Aorta (tissue), 5 donors: ENCODE measurements around the gene NTSR1. TPM values are rescaled to one million over a fixed set of nuclear protein-coding genes. Genes with fewer than 3 reads are reported as not detected.

Source experiments
- ATAC-seq: fragments of 200-7000 bp; cut with Tn5 transposase; one replicate; pipeline ENCODE4 v1.9.1; 2022; ENCODE audit warnings: moderate library complexity; ENCODE audit not compliant: low FRiP score
- DNase-seq, 2 donors: peaks; one replicate each; pipeline ENCODE4 v3.0.0-alpha.2; 2020
- H3K27ac ChIP-seq, 2 donors: one replicate each; pipeline ENCODE4 v1.5.1; 2013; ENCODE audit warnings: low read length in 2 of 2, mild to moderate bottlenecking in 2 of 2, moderate library complexity in 2 of 2, control low read depth in 1 of 2, inconsistent platforms in 1 of 2, low read depth in 1 of 2
- H3K27me3 ChIP-seq, 2 donors: one replicate each; pipeline ENCODE4 v1.6.1; 2013; ENCODE audit warnings: control low read depth in 1 of 2, low read length in 1 of 2, mild to moderate bottlenecking in 1 of 2, moderate library complexity in 1 of 2; ENCODE audit not compliant: insufficient read depth in 2 of 2, control insufficient read depth in 1 of 2
- H3K36me3 ChIP-seq, 2 donors: one replicate each; pipeline ENCODE4 v1.6.1; 2013; ENCODE audit warnings: control low read depth in 1 of 2, low read length in 1 of 2, mild to moderate bottlenecking in 1 of 2; ENCODE audit not compliant: insufficient read depth in 2 of 2, control insufficient read depth in 1 of 2
- H3K4me1 ChIP-seq, 2 donors: one replicate each; pipeline ENCODE4 v1.6.1; 2013; ENCODE audit warnings: low read length in 2 of 2, control low read depth in 1 of 2, mild to moderate bottlenecking in 1 of 2, moderate library complexity in 1 of 2; ENCODE audit not compliant: insufficient read depth in 2 of 2, control insufficient read depth in 1 of 2
- H3K4me3 ChIP-seq, 2 donors: one replicate each; pipeline ENCODE4 v1.5.1; 2013; ENCODE audit warnings: low read length in 2 of 2, control low read depth in 1 of 2, mild to moderate bottlenecking in 1 of 2
- H3K9me3 ChIP-seq: one replicate; pipeline ENCODE4 v1.6.1; 2013; ENCODE audit warnings: mild to moderate bottlenecking, low read length; ENCODE audit not compliant: control insufficient read depth
- WGBS, 2 donors: extraction: QIAGEN DNeasy Blood & Tissue Kit; methylation state at CpG; one replicate each; pipeline ENCODE4 v1.1.7; 2013; 5-methylcytosine and 5-hydroxymethylcytosine counted together
- intact Hi-C, 2 donors: fragments of 100-400 bp; cut with DNase I; formaldehyde crosslinking; loops; one replicate each; pipeline versions ENCODE4 v1.14.2 to v1.15.0; 2022
- polyA plus RNA-seq, 2 donors: library from polyadenylated mRNA; stranded (reverse); fragments of 200-250 nt; gene quantifications; one replicate each; pipeline ENCODE4 v1.2.3, GENCODE V29; 2013
- total RNA-seq, 2 donors: library from RNA; stranded (reverse); fragmentation: NEBNext Ultra II Directional; extraction: Animal tissue kit (Norgen Biotek cat#: 25700); gene quantifications; one replicate each; pipeline ENCODE4 v1.2.1, GENCODE V29; 2021
- donor health status: healthy with polysubstance abuse.
- donor health status: Bipolar disorder and iron deficiency.
- donor health status: DM: no; HTN: no; CAD: no.
- donor health status: DM: no; HTN: no; CAD: no.
- donor health status: DM: yes; HTN: yes; CAD: no.

The NTSR1 gene
- total and polyA plus RNA-seq, 4 donors, result not detected

- intact Hi-C loops, result no loop called here
- Histone ChIP-seq H3K9me3 (no peaks in the 10 kb centered on the region), H3K4me1 (no peaks in the 10 kb centered on the region), H3K4me3 (no peak overlapping the region), H3K36me3 (peaks cover 0 to 11% of the 10 kb centered on the region in 2 donors), H3K27me3 (no peaks in the 10 kb centered on the region), H3K27ac (no peak overlapping the region)
- ATAC-seq (no peak), DNase-seq (no peak)
- WGBS, 2 donors, result 83 to 89% methylated on average over 10 of the region's 10 CpGs
Measured at GRCh38 chr20:62811720-62812119, 103.1 kb downstream of the NTSR1 start.

Other genes with a start within 250 kb of the NTSR1 start
- 1 to 10 TPM in 1 of 2 donors, under 1 TPM in 1; 0.16 to 1.6 TPM for gene GATA5, start 232.8 kb upstream of the NTSR1 start, total RNA-seq
- 1 to 10 TPM in 1 of 2 donors, under 1 TPM in 1; 0.28 to 3.5 TPM for gene GATA5, start 232.8 kb upstream of the NTSR1 start, polyA plus RNA-seq
- 10 to 100 TPM; 13.9 to 14.6 TPM for gene SLCO4A1, start 66.3 kb upstream of the NTSR1 start, total RNA-seq
- gene SLCO4A1, start 66.3 kb upstream of the NTSR1 start, polyA plus RNA-seq, result 1 to 10 TPM; 1.0 to 4.1 TPM
- 1 to 10 TPM; 7.5 to 7.6 TPM for gene MRGBP, start 87.6 kb downstream of the NTSR1 start, total RNA-seq
- 1 to 10 TPM; 4.0 to 7.8 TPM for gene MRGBP, start 87.6 kb downstream of the NTSR1 start, polyA plus RNA-seq
- 10 to 100 TPM; 31.7 to 42.6 TPM for gene OGFR, start 96.0 kb downstream of the NTSR1 start, total RNA-seq
- gene OGFR, start 96.0 kb downstream of the NTSR1 start, polyA plus RNA-seq, result 10 to 100 TPM; 18.5 to 58.8 TPM
- gene COL9A3, start 108.2 kb downstream of the NTSR1 start, total RNA-seq, result 1 to 10 TPM; 1.5 to 6.5 TPM
- under 1 TPM; 0.13 to 0.77 TPM for gene COL9A3, start 108.2 kb downstream of the NTSR1 start, polyA plus RNA-seq
- gene TCFL5, start 153.0 kb downstream of the NTSR1 start, total RNA-seq, result 10 to 100 TPM in 1 of 2 donors, 1 to 10 TPM in 1; 4.9 to 10.7 TPM
- 1 to 10 TPM; 4.5 TPM for gene TCFL5, start 153.0 kb downstream of the NTSR1 start, polyA plus RNA-seq
- 10 to 100 TPM; 45.8 to 64.2 TPM for gene DIDO1, start 217.7 kb downstream of the NTSR1 start, total RNA-seq
- 10 to 100 TPM in 1 of 2 donors, 1 to 10 TPM in 1; 8.1 to 40.3 TPM for gene DIDO1, start 217.7 kb downstream of the NTSR1 start, polyA plus RNA-seq
- 10 to 100 TPM; 22.0 to 23.7 TPM for gene GID8, start 229.3 kb downstream of the NTSR1 start, total RNA-seq
- gene GID8, start 229.3 kb downstream of the NTSR1 start, polyA plus RNA-seq, result 10 to 100 TPM in 1 of 2 donors, 1 to 10 TPM in 1; 8.9 to 15.0 TPM
- gene SLC17A9, start 243.9 kb downstream of the NTSR1 start, total RNA-seq, result 10 to 100 TPM; 17.8 to 18.5 TPM
- gene SLC17A9, start 243.9 kb downstream of the NTSR1 start, polyA plus RNA-seq, result 10 to 100 TPM in 1 of 2 donors, 1 to 10 TPM in 1; 5.3 to 54.5 TPM